ENCODE results near the gene ELFN1. TPM values are rescaled to one million over a fixed set of nuclear protein-coding genes. Genes with fewer than 3 reads are reported as not detected.

The ELFN1 gene
- total and polyA plus RNA-seq, 9 of the 15 experiments (the other 6 are each of a cell fraction or from before 2014, with no cell fraction given), result 0.04 to 0.64 (median 0.18) TPM; not detected in 2

DNA sequence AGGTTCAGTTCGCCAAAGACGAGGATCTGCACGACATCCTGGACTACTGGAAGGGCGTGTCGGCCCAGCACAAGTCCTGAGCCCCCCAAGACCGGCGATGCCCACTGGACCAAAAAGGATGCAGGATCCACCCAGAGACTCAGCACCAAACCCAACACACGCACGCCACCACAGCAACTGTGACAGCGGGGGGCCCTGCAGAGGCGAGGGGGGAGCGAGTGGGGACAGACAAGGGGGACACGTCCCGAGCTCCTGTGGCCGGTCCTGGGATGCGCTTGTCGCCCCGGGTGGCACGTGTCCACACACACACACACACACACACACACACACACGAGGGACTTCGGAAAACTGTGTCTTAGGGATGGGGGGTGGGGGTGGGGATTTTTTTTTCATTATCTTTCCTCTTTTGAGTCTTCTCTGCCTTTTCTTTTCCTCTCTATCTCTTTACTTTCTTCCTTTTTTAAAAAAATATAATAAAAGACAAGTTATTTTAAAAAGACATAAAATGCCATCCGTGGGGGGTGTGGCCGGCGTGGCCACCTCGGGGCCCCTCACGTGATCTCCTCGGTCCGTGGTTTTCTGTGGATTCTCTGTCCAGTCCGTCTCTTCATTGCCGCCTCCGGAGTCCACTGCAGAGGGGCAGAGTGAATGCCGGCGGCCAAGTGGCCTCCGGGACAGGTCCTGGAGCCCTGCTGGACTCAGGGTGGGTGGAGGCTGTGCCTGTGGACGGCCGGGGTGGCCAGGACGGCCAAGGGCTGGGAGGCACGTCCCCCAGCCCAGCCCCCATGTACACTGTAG lies 77.1 kb downstream of the ELFN1 start:
- no peak overlapping the region for H3K27ac ChIP-seq (ENCODE audit: extremely low read depth, low read depth, low read length)
- in situ Hi-C loops (cut with MboI) (no loop called here), intact Hi-C loops (cut with micrococcal nuclease) (no loop called here)
- H3K27me3 ChIP-seq (ENCODE audit: control insufficient read depth in 2 of 2, insufficient read depth in 2 of 2, low read length in 2 of 2), result peaks cover 13 to 37% of the 10 kb centered on the region in 2 experiments; a peak in 3 of 5 replicates
- no peaks in the 10 kb centered on the region for H3K9me3 ChIP-seq (replicated peaks; ENCODE audit: control insufficient read depth, insufficient read depth, low read depth, low read length)
- CTCF ChIA-PET (ENCODE audit: low intra/inter-chr PET ratio), result no interaction called here
- no peak overlapping the region for H3K4me3 ChIP-seq
- H4K20me1 ChIP-seq (replicated peaks; ENCODE audit: control insufficient read depth, insufficient read depth, low read length), result no peaks in the 10 kb centered on the region
- H3K36me3 ChIP-seq (ENCODE audit: control insufficient read depth, insufficient read depth, low read length), result no peaks in the 10 kb centered on the region
- no peak for FAIRE-seq
- 0 out of 4 replicates have a peak overlapping the region, but pooled peaks of 1 of the 2 experiments have one; percentile 26 for H3K9ac ChIP-seq (ENCODE audit: insufficient read depth in 1 of 2, low read depth in 2 of 2, low read length in 2 of 2)
- POLR2A ChIA-PET, result interaction anchor here (0.6 kb wide), 1 partner anchor 18 kb away, joined by 3 read pairs; no protein-coding TSS in a partner anchor
- no peak overlapping the region for H3K4me2 ChIP-seq (ENCODE audit: insufficient read depth, low read length)
- no peak for DNase-seq (ENCODE audit: extremely low read depth in 1 of 4, low spot score in 3 of 4)
- BruUV-seq (replicated peaks), result no TSS peak
- no peaks in the 10 kb centered on the region for H3K79me2 ChIP-seq (ENCODE audit: control insufficient read depth, insufficient read depth, low read length)
- no peak for TF ChIP-seq CREM (IDR thresholded peaks at IDR 0.05; ENCODE audit: low read depth)
- TF ChIP-seq NBN (IDR thresholded peaks at IDR 0.05; ENCODE audit: low read depth), result no peak
- TF ChIP-seq FOXM1 (IDR thresholded peaks at IDR 0.05; ENCODE audit: low read depth), result no peak
- TF ChIP-seq FOXM1 (CRISPR knock-in tag; IDR thresholded peaks at IDR 0.05; ENCODE audit: low read depth), result no peak
- TF ChIP-seq, protein P1, sequence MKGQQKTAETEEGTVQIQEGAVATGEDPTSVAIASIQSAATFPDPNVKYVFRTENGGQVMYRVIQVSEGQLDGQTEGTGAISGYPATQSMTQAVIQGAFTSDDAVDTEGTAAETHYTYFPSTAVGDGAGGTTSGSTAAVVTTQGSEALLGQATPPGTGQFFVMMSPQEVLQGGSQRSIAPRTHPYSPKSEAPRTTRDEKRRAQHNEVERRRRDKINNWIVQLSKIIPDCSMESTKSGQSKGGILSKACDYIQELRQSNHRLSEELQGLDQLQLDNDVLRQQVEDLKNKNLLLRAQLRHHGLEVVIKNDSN (CRISPR knock-in tag; IDR thresholded peaks at IDR 0.05), result 0 out of 2 replicates have a peak, but pooled peaks have one; percentile 29
- TF ChIP-seq, protein P2, sequence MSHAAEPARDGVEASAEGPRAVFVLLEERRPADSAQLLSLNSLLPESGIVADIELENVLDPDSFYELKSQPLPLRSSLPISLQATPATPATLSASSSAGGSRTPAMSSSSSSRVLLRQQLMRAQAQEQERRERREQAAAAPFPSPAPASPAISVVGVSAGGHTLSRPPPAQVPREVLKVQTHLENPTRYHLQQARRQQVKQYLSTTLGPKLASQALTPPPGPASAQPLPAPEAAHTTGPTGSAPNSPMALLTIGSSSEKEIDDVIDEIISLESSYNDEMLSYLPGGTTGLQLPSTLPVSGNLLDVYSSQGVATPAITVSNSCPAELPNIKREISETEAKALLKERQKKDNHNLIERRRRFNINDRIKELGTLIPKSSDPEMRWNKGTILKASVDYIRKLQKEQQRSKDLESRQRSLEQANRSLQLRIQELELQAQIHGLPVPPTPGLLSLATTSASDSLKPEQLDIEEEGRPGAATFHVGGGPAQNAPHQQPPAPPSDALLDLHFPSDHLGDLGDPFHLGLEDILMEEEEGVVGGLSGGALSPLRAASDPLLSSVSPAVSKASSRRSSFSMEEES (CRISPR knock-in tag; IDR thresholded peaks at IDR 0.05), result 0 out of 2 replicates have a peak, but pooled peaks have one; percentile 15
- TF ChIP-seq, protein P3, sequence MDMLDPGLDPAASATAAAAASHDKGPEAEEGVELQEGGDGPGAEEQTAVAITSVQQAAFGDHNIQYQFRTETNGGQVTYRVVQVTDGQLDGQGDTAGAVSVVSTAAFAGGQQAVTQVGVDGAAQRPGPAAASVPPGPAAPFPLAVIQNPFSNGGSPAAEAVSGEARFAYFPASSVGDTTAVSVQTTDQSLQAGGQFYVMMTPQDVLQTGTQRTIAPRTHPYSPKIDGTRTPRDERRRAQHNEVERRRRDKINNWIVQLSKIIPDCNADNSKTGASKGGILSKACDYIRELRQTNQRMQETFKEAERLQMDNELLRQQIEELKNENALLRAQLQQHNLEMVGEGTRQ (CRISPR knock-in tag; IDR thresholded peaks at IDR 0.05), result 0 out of 2 replicates have a peak, but pooled peaks have one; percentile 33
- no peak for TF ChIP-seq STAT5A (IDR thresholded peaks at IDR 0.05; ENCODE audit: borderline replicate concordance, low read length)
- no peaks in the 10 kb centered on the region for H3K9me1 ChIP-seq (ENCODE audit: control insufficient read depth, insufficient read depth, low read length)
- 35% methylated on average over 36 of the region's 38 CpGs for WGBS (ENCODE audit: insufficient coverage, low coverage, missing lambda C conversion rate)
- no peak for ATAC-seq
- peaks cover 7 to 78% of the 10 kb centered on the region in 2 experiments; a peak in 3 of 5 replicates for H3K4me1 ChIP-seq (replicated peaks in 1 of 2; ENCODE audit: control insufficient read depth in 2 of 2, insufficient read depth in 2 of 2, low read length in 2 of 2)
- H2AFZ ChIP-seq (ENCODE audit: low read depth, low read length), result no peak overlapping the region
